H1 (cell line): ENCODE measurements around the gene ABHD11. TPM values are rescaled to one million over a fixed set of nuclear protein-coding genes. Genes with fewer than 3 reads are reported as not detected.
A peak's percentile ranks its signal among the peaks of the same experiment; 100 is the strongest.

Experiments
- CTCF ChIA-PET: fragments of 300-600 bp; sonication (Branson Sonifier 250); formaldehyde crosslinking; loops from one replicate; lab custom pipeline; 2021; ENCODE audit not compliant: partially characterized antibody; lab: Charles Lee
- POLR2A ChIA-PET: fragments of 300-600 bp; sonication (Branson Sonifier 250); formaldehyde crosslinking; loops from one replicate; lab custom pipeline; 2021; ENCODE audit warnings: inconsistent platforms; ENCODE audit not compliant: partially characterized antibody; lab: Charles Lee
- DNase-seq, 2 experiments: peaks; one replicate each; pipeline versions ENCODE4 v3.0.0 to v3.0.0-alpha.2; 2010 to 2022; ENCODE audit warnings: low spot score in 2 of 2, low read depth in 1 of 2, mixed read lengths in 1 of 2
- FAIRE-seq: peaks from 2 replicates; lab custom pipeline; 2011; peaks lifted over from hg19 to GRCh38; lab: Jason Lieb, UNC
- H2AFZ ChIP-seq: 2 replicates; pipeline ENCODE4 v1.8.1; 2012; ENCODE audit warnings: low read length, inconsistent platforms
- H2AK5ac ChIP-seq: 2 replicates; pipeline ENCODE4 v1.6.1; 2013; ENCODE audit warnings: low read depth, low read length
- H2BK120ac ChIP-seq: replicated peaks from 2 replicates; pipeline ENCODE3; 2013; ENCODE audit warnings: low read depth, low read length, inconsistent platforms
- H2BK12ac ChIP-seq: 2 replicates; pipeline ENCODE4 v1.6.1; 2013; ENCODE audit warnings: low read depth, low read length
- H2BK15ac ChIP-seq: 2 replicates; pipeline ENCODE4 v1.6.1; 2013; ENCODE audit warnings: low read length
- H2BK20ac ChIP-seq: 2 replicates; pipeline ENCODE4 v1.6.1; 2013; ENCODE audit warnings: low read length
- H2BK5ac ChIP-seq: 2 replicates; pipeline ENCODE4 v1.6.1; 2013; ENCODE audit warnings: low read depth, low read length
- H3K14ac ChIP-seq: 2 replicates; pipeline ENCODE4 v1.6.1; 2013; ENCODE audit warnings: inconsistent platforms; ENCODE audit not compliant: insufficient read length
- H3K18ac ChIP-seq: 2 replicates; pipeline ENCODE4 v1.6.1; 2013; ENCODE audit warnings: low read length; ENCODE audit errors: extremely low read depth
- H3K23ac ChIP-seq: 2 replicates; pipeline ENCODE4 v1.6.1; 2013; ENCODE audit warnings: inconsistent platforms; ENCODE audit not compliant: insufficient read length
- H3K23me2 ChIP-seq: 2 replicates; pipeline ENCODE4 v1.6.1; 2013; ENCODE audit warnings: low read depth, low read length
- H3K27ac ChIP-seq: 2 replicates; pipeline ENCODE4 v1.6.1; 2011; ENCODE audit warnings: low read depth, low read length, inconsistent platforms
- H3K27me3 ChIP-seq, 4 experiments: replicated peaks in 1 of 4; 1 replicate in 1 of 4; 2 replicates in 3 of 4; pipeline versions ENCODE4 v1.6.1 to v1.8.1; 2011 to 2013; ENCODE audit warnings: low read length in 3 of 4, mild to moderate bottlenecking in 3 of 4, inconsistent platforms in 2 of 4, mixed read lengths in 2 of 4, moderate library complexity in 1 of 4; ENCODE audit not compliant: control insufficient read depth in 3 of 4, insufficient read depth in 3 of 4; ENCODE audit errors: extremely low read depth in 1 of 4
- H3K36me3 ChIP-seq, 4 experiments: 2 replicates each; pipeline versions ENCODE4 v1.6.1 to v1.8.1; 2011 to 2013; ENCODE audit warnings: mild to moderate bottlenecking in 4 of 4, low read length in 3 of 4, moderate library complexity in 2 of 4, control low read depth in 1 of 4, inconsistent platforms in 1 of 4; ENCODE audit not compliant: insufficient read depth in 4 of 4, control insufficient read depth in 2 of 4
- H3K4ac ChIP-seq: replicated peaks from 2 replicates; pipeline ENCODE3; 2013; ENCODE audit warnings: low read length, low read depth, mixed read lengths, inconsistent platforms; ENCODE audit not compliant: insufficient read length
- H3K4me1 ChIP-seq, 4 experiments: replicated peaks in 1 of 4; 1 replicate in 1 of 4; 2 replicates in 3 of 4; pipeline versions ENCODE4 v1.6.1 to v1.8.1; 2011 to 2013; ENCODE audit warnings: low read length in 3 of 4, inconsistent platforms in 2 of 4, mixed read lengths in 1 of 4; ENCODE audit not compliant: insufficient read depth in 4 of 4, control insufficient read depth in 3 of 4
- H3K4me2 ChIP-seq, 2 experiments: 2 replicates each; pipeline versions ENCODE4 v1.6.1 to v1.8.1; 2011 to 2013; ENCODE audit warnings: low read depth in 2 of 2, low read length in 2 of 2, control low read depth in 1 of 2, inconsistent platforms in 1 of 2, mild to moderate bottlenecking in 1 of 2; ENCODE audit not compliant: insufficient read depth in 1 of 2
- H3K4me3 ChIP-seq, 4 experiments: fragments of 200-600, 300-600 bp in 1 of 4; sonication (generic), shearing (Covaris generic), sonication (Bioruptor Twin) in 1 of 4; 2 replicates each; pipeline versions ENCODE4 v1.5.1 to v1.8.1; 2011 to 2016; ENCODE audit warnings: low read length in 4 of 4, low read depth in 3 of 4, control low read depth in 2 of 4, inconsistent platforms in 2 of 4, mild to moderate bottlenecking in 2 of 4, mixed read lengths in 1 of 4, moderate library complexity in 1 of 4; ENCODE audit not compliant: insufficient read depth in 2 of 4; ENCODE audit errors: extremely low read depth in 1 of 4
- H3K56ac ChIP-seq: replicated peaks from 2 replicates; pipeline ENCODE3; 2013; ENCODE audit warnings: low read depth, mild to moderate bottlenecking, mixed read lengths, low read length, inconsistent platforms; ENCODE audit not compliant: insufficient read length
- H3K79me1 ChIP-seq: 2 replicates; pipeline ENCODE4 v1.6.1; 2013; ENCODE audit warnings: low read depth, low read length, control low read depth
- H3K79me2 ChIP-seq, 2 experiments: 2 replicates each; pipeline versions ENCODE4 v1.6.1 to v1.8.1; 2012 to 2013; ENCODE audit warnings: low read length in 2 of 2, mild to moderate bottlenecking in 2 of 2, inconsistent platforms in 1 of 2; ENCODE audit not compliant: insufficient read depth in 2 of 2, control insufficient read depth in 1 of 2
- H3K9ac ChIP-seq, 4 experiments: replicated peaks in 1 of 4; 1 replicate in 1 of 4; 2 replicates in 3 of 4; pipeline versions ENCODE4 v1.6.1 to v1.8.1; 2011 to 2013; ENCODE audit warnings: low read depth in 3 of 4, low read length in 3 of 4, control low read depth in 2 of 4, mild to moderate bottlenecking in 2 of 4, moderate library complexity in 2 of 4, inconsistent platforms in 1 of 4; ENCODE audit errors: extremely low read depth in 1 of 4
- H3K9me3 ChIP-seq, 2 experiments: 2 replicates each; pipeline versions ENCODE4 v1.6.1 to v1.8.1; 2012 to 2013; ENCODE audit warnings: mild to moderate bottlenecking in 2 of 2, moderate library complexity in 2 of 2, control low read depth in 1 of 2, inconsistent platforms in 1 of 2, low read depth in 1 of 2, low read length in 1 of 2, mixed read lengths in 1 of 2; ENCODE audit not compliant: insufficient read depth in 2 of 2
- H4K20me1 ChIP-seq, 2 experiments: replicated peaks in 1 of 2; 2 replicates each; pipeline versions ENCODE3 to v1.8.1; 2011 to 2013; ENCODE audit warnings: inconsistent platforms in 2 of 2, low read length in 2 of 2, mild to moderate bottlenecking in 1 of 2; ENCODE audit not compliant: insufficient read depth in 2 of 2, control insufficient read depth in 1 of 2
- H4K5ac ChIP-seq: 2 replicates; pipeline ENCODE4 v1.6.1; 2013; ENCODE audit warnings: low read length, low read depth, mixed read lengths, inconsistent platforms; ENCODE audit not compliant: insufficient read length
- H4K8ac ChIP-seq: 2 replicates; pipeline ENCODE4 v1.8.0; 2013; ENCODE audit warnings: mild to moderate bottlenecking, moderate library complexity, low read length, inconsistent platforms; ENCODE audit not compliant: insufficient read depth; ENCODE audit errors: extremely low read depth
- H4K91ac ChIP-seq: replicated peaks from 2 replicates; pipeline ENCODE3; 2013; ENCODE audit warnings: low read length, mixed read lengths, inconsistent platforms; ENCODE audit not compliant: insufficient read length
- KDM4A ChIP-seq: IDR thresholded peaks from one replicate; pipeline ENCODE4 v1.7.1; 2012; ENCODE audit warnings: low read depth, mild to moderate bottlenecking, moderate library complexity, low read length, inconsistent platforms; ENCODE audit not compliant: severe bottlenecking
- SP2 ChIP-seq: IDR thresholded peaks from 2 replicates; pipeline ENCODE4 v1.6.1; 2012; ENCODE audit warnings: mild to moderate bottlenecking, low read length, inconsistent platforms
- WGBS, 2 experiments: shearing (Covaris generic) in 1 of 2; methylation state at CpG; one replicate each; pipeline versions ENCODE4 v1.1.6 to v1.1.7; 2013 to 2015; ENCODE audit warnings: low lambda C conversion rate in 2 of 2, mixed read lengths in 2 of 2, inconsistent platforms in 1 of 2, low coverage in 1 of 2, missing lambda C conversion rate in 1 of 2; ENCODE audit not compliant: insufficient replicate concordance in 2 of 2, insufficient coverage in 1 of 2, insufficient read length in 1 of 2; ENCODE audit errors: extremely low coverage in 1 of 2, missing lambda C conversion rate in 1 of 2; 5-methylcytosine and 5-hydroxymethylcytosine counted together
- polyA plus RNA-seq, 7 experiments: library from polyadenylated mRNA; depleted of rRNA in 3 of 7; stranded (reverse) in 5 of 7; unstranded in 2 of 7; fragments of >200 nt in 5 of 7; fragments of 200-250 nt in 2 of 7; gene quantifications; 1 replicate in 5 of 7; 2 replicates in 1 of 7; 4 replicates in 1 of 7; pipeline versions ENCODE4 v1.2.1 to v1.2.3, GENCODE V29; 2011 to 2013; ENCODE audit warnings: missing spikeins in 2 of 7, mixed read lengths in 2 of 7
- total RNA-seq: library from RNA; stranded (reverse); fragmentation: NEBNext Ultra II Directional; extraction: Animal tissue kit (Norgen Biotek cat#: 25700); gene quantifications from 2 replicates; pipeline ENCODE4 v1.2.1, GENCODE V29; 2021

The ABHD11 gene
- total and polyA plus RNA-seq, 2 of the 8 experiments (the other 6 are each of a cell fraction or from before 2014, with no cell fraction given), result 19.8 to 42.2 TPM

DNA sequence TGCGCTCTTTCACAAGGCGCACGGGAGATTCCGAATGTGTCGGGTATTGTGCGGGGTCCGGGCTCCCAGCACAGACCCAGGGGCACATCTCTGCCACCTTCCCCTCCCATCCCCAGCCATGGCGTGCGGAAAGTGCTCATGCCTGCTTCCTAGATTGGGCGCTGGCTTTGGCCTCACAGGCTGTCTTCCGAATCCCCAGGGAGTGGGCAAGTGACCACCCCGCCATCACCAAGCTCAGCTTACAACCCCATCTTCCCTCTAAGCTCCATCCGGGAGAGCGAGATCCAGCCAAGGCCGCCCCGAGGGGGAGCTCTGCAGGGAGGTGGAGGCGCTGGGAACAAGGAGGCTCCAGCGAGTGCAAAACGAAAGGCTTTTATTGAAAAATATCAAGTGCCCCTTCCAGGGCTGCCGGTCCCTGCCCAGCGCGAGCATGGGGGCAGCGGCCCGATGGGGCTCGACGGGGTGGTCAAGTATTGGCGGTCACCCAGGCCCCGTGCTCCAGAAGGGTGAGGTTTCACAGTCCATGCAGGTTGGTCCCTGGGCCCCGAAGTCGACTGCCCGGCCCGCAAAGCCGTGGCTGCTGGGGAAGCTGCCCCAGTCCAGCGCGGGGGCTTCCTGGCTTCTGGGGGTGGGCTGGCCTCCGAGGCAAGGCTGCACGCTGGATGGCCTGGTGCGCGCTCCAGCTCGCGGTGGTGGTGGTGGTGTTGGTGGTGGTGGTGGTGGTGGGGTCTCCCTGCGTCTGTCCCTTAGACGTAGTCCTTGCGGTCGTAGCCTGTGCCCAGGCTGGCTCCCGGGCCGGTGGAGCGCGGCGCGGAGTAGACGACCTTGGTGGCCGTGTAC is 30.3 kb upstream of the ABHD11 start:
- no peak overlapping the region for H3K56ac ChIP-seq
- H3K4ac ChIP-seq, result peak overlapping the region; percentile 38
- 0 out of 2 replicates have a peak overlapping the region, but pooled peaks have one; percentile 86 for H2BK12ac ChIP-seq
- no peak overlapping the region for H3K9ac ChIP-seq
- H4K8ac ChIP-seq, result peak overlapping the region; percentile 94
- no peak overlapping the region for H2BK120ac ChIP-seq
- peaks cover 0 to 3% of the 10 kb centered on the region in 2 experiments for H4K20me1 ChIP-seq
- H2BK15ac ChIP-seq, result 0 out of 2 replicates have a peak overlapping the region, but pooled peaks have one; percentile 81
- H3K4me2 ChIP-seq, result peak overlapping the region; percentile 58 to 90
- no peak overlapping the region for H3K14ac ChIP-seq
- peaks cover 0 to 1% (median 0%) of the 10 kb centered on the region in 4 experiments; a peak in 2 of 7 replicates for H3K27me3 ChIP-seq
- no peak for FAIRE-seq
- H3K9me3 ChIP-seq, result no peaks in the 10 kb centered on the region
- H3K79me1 ChIP-seq, result no peaks in the 10 kb centered on the region; the same call in none of the 2 replicates
- peak overlapping the region; percentile 22 for H4K5ac ChIP-seq
- H4K91ac ChIP-seq, result peak overlapping the region; percentile 96
- CTCF ChIA-PET, result interaction anchor here (0.6 to 1.3 kb wide), 5 partner anchors 20 to 257 kb away, joined by 3 to 5 read pairs (median 4); no protein-coding TSS in a partner anchor
- 0 out of 2 replicates have a peak overlapping the region, but pooled peaks have one; percentile 13 for H2BK20ac ChIP-seq
- no peaks in the 10 kb centered on the region for H3K79me2 ChIP-seq
- H3K36me3 ChIP-seq, result 0 out of 8 replicates have a peak, but pooled peaks cover 0 to 2% (median 0%) of the 10 kb centered on the region in 4 experiments
- TF ChIP-seq SP2, result no peak
- no peak for TF ChIP-seq KDM4A
- TF ChIP-seq, all 59 proteins: peak for 0
- POLR2A ChIA-PET, result interaction anchor here (2.4 to 3.7 kb wide), 2 partner anchors 18 to 28 kb away, joined by 7 to 47 read pairs; partner anchors contain the start of gene ABHD11
- Histone ChIP-seq H3K23ac (no peak overlapping the region), H3K4me3 (peak overlapping the region in 1 of 4 experiments; percentile 65; a peak in 2 of 8 replicates), H3K18ac (no peak overlapping the region; the same call in 1 of the 2 replicates), H2AFZ (no peak overlapping the region), H2BK5ac (no peak overlapping the region), H3K27ac (no peak overlapping the region), H3K4me1 (peaks cover 0 to 13% (median 9%) of the 10 kb centered on the region in 4 experiments; a peak in 6 of 7 replicates), H3K23me2 (peaks cover 9% of the 10 kb centered on the region; the same call in 1 of the 2 replicates), H2AK5ac (0 out of 2 replicates have a peak overlapping the region, but pooled peaks have one; percentile 56)
- DNase-seq, result no peak
- 88% methylated on average over 49 of the region's 53 CpGs; no CpG with 5 or more reads in 1 of the 2 experiments for WGBS, 2 experiments
